H9 (cell line): ENCODE results near the gene IL9. TPM values are rescaled to one million over a fixed set of nuclear protein-coding genes. Genes with fewer than 3 reads are reported as not detected.

Source experiments
- DNase-seq: peaks from one replicate; pipeline ENCODE4 v3.0.0-alpha.2; 2017
- H2AFZ ChIP-seq: one replicate; pipeline ENCODE4 v1.6.1; 2013; ENCODE audit warnings: mild to moderate bottlenecking, low read length, control low read depth, moderate library complexity
- H2AK5ac ChIP-seq: 2 replicates; pipeline ENCODE4 v1.6.1; 2013; ENCODE audit warnings: low read length, control low read depth, mixed read lengths; ENCODE audit not compliant: insufficient read length
- H2BK120ac ChIP-seq: one replicate; pipeline ENCODE4 v1.6.1; 2013; ENCODE audit warnings: low read depth, mild to moderate bottlenecking, low read length, control low read depth, inconsistent platforms; ENCODE audit not compliant: poor library complexity, severe bottlenecking
- H2BK12ac ChIP-seq: 2 replicates; pipeline ENCODE4 v1.6.1; 2013; ENCODE audit warnings: low read length, control low read depth, mixed read lengths, low read depth; ENCODE audit not compliant: insufficient read length
- H2BK15ac ChIP-seq: 2 replicates; pipeline ENCODE4 v1.6.1; 2013; ENCODE audit warnings: low read depth, low read length, control low read depth
- H2BK20ac ChIP-seq: one replicate; pipeline ENCODE4 v1.6.1; 2013; ENCODE audit warnings: low read depth, mild to moderate bottlenecking, low read length, control low read depth, inconsistent platforms; ENCODE audit not compliant: poor library complexity, severe bottlenecking
- H2BK5ac ChIP-seq: 2 replicates; pipeline ENCODE4 v1.6.1; 2013; ENCODE audit warnings: low read length, control low read depth, mixed read lengths; ENCODE audit not compliant: insufficient read length
- H3K14ac ChIP-seq: 2 replicates; pipeline ENCODE4 v1.6.1; 2013; ENCODE audit warnings: low read length, control low read depth; ENCODE audit not compliant: insufficient read depth
- H3K18ac ChIP-seq: 2 replicates; pipeline ENCODE4 v1.6.1; 2013; ENCODE audit warnings: low read depth, mild to moderate bottlenecking, mixed read lengths, low read length, control low read depth; ENCODE audit not compliant: insufficient read length
- H3K23ac ChIP-seq: 2 replicates; pipeline ENCODE4 v1.6.1; 2013; ENCODE audit warnings: low read length, control low read depth, mixed read lengths, low read depth; ENCODE audit not compliant: insufficient read length
- H3K23me2 ChIP-seq: 2 replicates; pipeline ENCODE4 v1.6.1; 2013; ENCODE audit warnings: low read depth, mild to moderate bottlenecking, mixed read lengths, low read length, control low read depth; ENCODE audit not compliant: insufficient read length, poor library complexity, severe bottlenecking
- H3K27ac ChIP-seq: 2 replicates; pipeline ENCODE4 v1.5.1; 2013; ENCODE audit warnings: low read length, control low read depth, mixed read lengths, low read depth; ENCODE audit not compliant: insufficient read length
- H3K27me3 ChIP-seq: 2 replicates; pipeline ENCODE4 v1.6.1; 2013; ENCODE audit warnings: low read length, control low read depth, inconsistent platforms; ENCODE audit not compliant: insufficient read depth
- H3K4ac ChIP-seq: 2 replicates; pipeline ENCODE4 v1.6.1; 2013; ENCODE audit warnings: low read depth, mild to moderate bottlenecking, control low read depth, inconsistent platforms, low read length, moderate library complexity
- H3K4me1 ChIP-seq: 2 replicates; pipeline ENCODE4 v1.6.1; 2013; ENCODE audit warnings: low read length, control low read depth, inconsistent platforms; ENCODE audit not compliant: insufficient read depth
- H3K4me2 ChIP-seq: 2 replicates; pipeline ENCODE4 v1.6.1; 2013; ENCODE audit warnings: low read length, control low read depth, mixed read lengths; ENCODE audit not compliant: insufficient read length, insufficient read depth
- H3K56ac ChIP-seq: 2 replicates; pipeline ENCODE4 v1.6.1; 2013; ENCODE audit warnings: low read depth, mild to moderate bottlenecking, mixed read lengths, low read length, control low read depth; ENCODE audit not compliant: insufficient read length
- H3K79me1 ChIP-seq: 2 replicates; pipeline ENCODE4 v1.6.1; 2013; ENCODE audit warnings: low read depth, mild to moderate bottlenecking, moderate library complexity, low read length, control low read depth, inconsistent platforms; ENCODE audit not compliant: insufficient read depth, poor library complexity, severe bottlenecking
- H3K79me2 ChIP-seq: 2 replicates; pipeline ENCODE4 v1.6.1; 2013; ENCODE audit warnings: low read length, control low read depth, inconsistent platforms; ENCODE audit not compliant: insufficient read depth
- H3K9ac ChIP-seq: 2 replicates; pipeline ENCODE4 v1.6.1; 2013; ENCODE audit warnings: low read length, control low read depth, mixed read lengths; ENCODE audit not compliant: insufficient read length; ENCODE audit errors: extremely low read depth
- H3K9me3 ChIP-seq: one replicate; pipeline ENCODE4 v1.6.1; 2013; ENCODE audit warnings: low read depth, low read length, inconsistent platforms; ENCODE audit not compliant: control insufficient read depth
- H3T11ph ChIP-seq: one replicate; pipeline ENCODE4 v1.6.1; 2013; ENCODE audit warnings: mild to moderate bottlenecking, low read length, control low read depth, inconsistent platforms
- H4K20me1 ChIP-seq: one replicate; pipeline ENCODE4 v1.6.1; 2013; ENCODE audit not compliant: control insufficient read depth, insufficient read length, insufficient read depth
- H4K5ac ChIP-seq: 2 replicates; pipeline ENCODE4 v1.6.1; 2013; ENCODE audit warnings: low read depth, mild to moderate bottlenecking, mixed read lengths, low read length, control low read depth; ENCODE audit not compliant: insufficient read length
- H4K8ac ChIP-seq: replicated peaks from 2 replicates; pipeline ENCODE4 v1.6.1; 2013; ENCODE audit warnings: low read length, control low read depth, mixed read lengths, low read depth; ENCODE audit not compliant: insufficient read length
- H4K91ac ChIP-seq: 2 replicates; pipeline ENCODE4 v1.6.1; 2013; ENCODE audit warnings: low read depth, mild to moderate bottlenecking, moderate library complexity, mixed read lengths, low read length, control low read depth; ENCODE audit not compliant: insufficient read length
- H3K27ac Mint-ChIP-seq, 3 experiments: 2 replicates in 2 of 3; 3 replicates in 1 of 3; pipeline ENCODE4 v1.8.0; 2020 to 2021; ENCODE audit warnings: mixed read lengths in 3 of 3, mild to moderate bottlenecking in 1 of 3, moderate library complexity in 1 of 3
- H3K27me3 Mint-ChIP-seq: 2 replicates; pipeline ENCODE4 v1.8.0; 2021; ENCODE audit warnings: low read depth, mild to moderate bottlenecking, moderate library complexity, mixed read lengths
- H3K36me3 Mint-ChIP-seq, 3 experiments: 2 replicates in 2 of 3; 3 replicates in 1 of 3; pipeline ENCODE4 v1.8.0; 2020 to 2021; ENCODE audit warnings: low read depth in 3 of 3, mixed read lengths in 3 of 3; ENCODE audit not compliant: insufficient read depth in 1 of 3
- H3K4me1 Mint-ChIP-seq, 2 experiments: 2 replicates each; pipeline ENCODE4 v1.8.0; 2020; ENCODE audit warnings: mixed read lengths in 2 of 2
- H3K4me3 Mint-ChIP-seq, 2 experiments: 2 replicates in 1 of 2; 3 replicates in 1 of 2; pipeline ENCODE4 v1.8.0; 2020 to 2021; ENCODE audit warnings: mild to moderate bottlenecking in 2 of 2, mixed read lengths in 2 of 2, moderate library complexity in 1 of 2
- H3K9me3 Mint-ChIP-seq, 2 experiments: 2 replicates in 1 of 2; 3 replicates in 1 of 2; pipeline ENCODE4 v1.8.0; 2020; ENCODE audit warnings: mild to moderate bottlenecking in 2 of 2, mixed read lengths in 2 of 2, moderate library complexity in 1 of 2
- CTCF ChIP-seq: fragments of 200-600 bp; sonication (generic); conservative IDR thresholded peaks from 3 replicates; pipeline ENCODE4 v1.8.0; 2021; ENCODE audit warnings: antibody characterized with exemption, mild to moderate bottlenecking
- total RNA-seq: library from RNA; stranded (reverse); gene quantifications from 2 replicates; pipeline ENCODE4 v1.2.1, GENCODE V29; 2021

IL9 gene
- total RNA-seq, 1 experiment from 2014 or later = not detected

- Mint-ChIP-seq H3K9me3 (no peaks in the 10 kb centered on the region), H3K27ac (no peak overlapping the region), H3K27me3 (peaks cover 11% of the 10 kb centered on the region), H3K36me3 (no peaks in the 10 kb centered on the region), H3K4me3 (no peak overlapping the region), H3K4me1 (no peaks in the 10 kb centered on the region)
- Histone ChIP-seq H3K79me1 (no peaks in the 10 kb centered on the region), H2AK5ac (no peak overlapping the region), H3K4me1 (no peaks in the 10 kb centered on the region), H3K18ac (no peak overlapping the region), H3K14ac (no peak overlapping the region), H3K23ac (no peak overlapping the region), H3K9me3 (no peaks in the 10 kb centered on the region), H4K5ac (no peak overlapping the region), H2BK120ac (no peak overlapping the region), H2BK12ac (no peak overlapping the region), H2AFZ (no peak overlapping the region), H4K20me1 (no peaks in the 10 kb centered on the region), H2BK5ac (no peak overlapping the region), H3K56ac (no peak overlapping the region), H2BK15ac (no peak overlapping the region), H4K8ac (no peak overlapping the region), H2BK20ac (no peak overlapping the region), H3K27ac (no peak overlapping the region), H3K23me2 (no peaks in the 10 kb centered on the region), H3K9ac (no peak overlapping the region), H3T11ph (no peak overlapping the region), H3K4ac (no peak overlapping the region), H4K91ac (no peak overlapping the region), H3K4me2 (no peak overlapping the region), H3K27me3 (no peaks in the 10 kb centered on the region), H3K79me2 (no peaks in the 10 kb centered on the region)
- TF ChIP-seq CTCF = no peak
- DNase-seq = no peak
Measured at GRCh38 chr5:135867599-135867998, 28.0 kb downstream of the IL9 start.
